ENCODE measurements around the gene SEMA7A.
"Not testable (repeated sequence)": the region's sequence is repeated elsewhere in the genome, so short reads cannot be mapped to it uniquely, and the experiment has no call there.

SEMA7A gene

GRCh38 chr15:74369084-74369745 lies 64.5 kb downstream of the SEMA7A start:
- DNase-seq: no peak

DNA sequence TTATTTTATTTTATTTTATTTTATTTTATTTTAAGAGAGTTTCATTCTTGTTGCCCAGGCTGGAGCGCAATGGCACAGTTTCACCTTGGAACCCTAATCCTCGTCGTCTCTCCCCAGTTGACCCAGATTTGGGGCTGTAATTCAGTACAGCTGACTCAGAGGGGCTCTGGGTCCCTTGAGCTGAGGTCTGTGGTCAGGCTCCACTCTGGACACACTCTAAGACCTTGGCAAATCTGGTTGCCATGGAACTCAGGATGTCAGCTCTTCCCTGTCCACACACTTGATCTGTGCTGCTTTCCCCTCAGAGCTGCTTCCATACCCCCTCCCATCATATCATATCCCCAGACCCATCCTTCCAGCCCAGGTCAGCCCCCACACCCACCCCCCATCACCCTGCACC lies 65.6 kb downstream of the SEMA7A start:
- no peak for DNase-seq

DNA sequence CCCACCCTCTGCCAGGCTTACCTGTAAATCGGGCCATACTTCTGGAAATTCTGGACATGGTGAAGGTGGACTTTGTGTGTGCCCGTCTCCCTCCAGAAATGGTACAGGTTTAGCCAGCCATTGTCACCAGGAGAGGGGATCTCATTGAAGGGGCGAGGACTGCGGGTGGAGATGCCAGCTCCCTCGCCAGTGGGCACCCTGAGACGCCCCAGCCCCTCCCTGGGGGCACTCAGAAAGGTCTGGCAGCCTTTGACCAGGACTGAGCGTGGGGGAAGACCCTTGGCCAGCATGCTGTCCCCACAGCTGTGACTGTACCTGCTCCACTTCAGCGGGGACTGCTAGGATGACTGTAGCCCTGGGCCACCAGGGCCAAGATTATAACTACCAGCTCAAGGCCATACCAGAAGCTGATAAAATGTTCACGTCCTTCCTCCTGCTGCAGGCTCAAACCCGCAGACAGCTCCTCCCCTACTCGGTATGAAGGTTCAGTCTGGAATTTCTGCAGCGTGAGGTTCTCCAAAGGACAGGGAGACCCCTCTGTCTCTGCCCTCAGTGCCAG lies 66.4 kb downstream of the SEMA7A start, which contains the start of gene CYP11A1:
Gene CYP11A1, minus strand, starts transcription at position 351 of the 559 bp plus-strand sequence. Its CDS starts 61 bp downstream, at position 290.
- DNase-seq: no peak

GRCh38 chr15:74365598-74366445 lies 67.9 kb downstream of the SEMA7A start:
- DNase-seq: no peak

GRCh38 chr15:74364936-74365597 lies 68.7 kb downstream of the SEMA7A start:
- no peak for DNase-seq

DNA sequence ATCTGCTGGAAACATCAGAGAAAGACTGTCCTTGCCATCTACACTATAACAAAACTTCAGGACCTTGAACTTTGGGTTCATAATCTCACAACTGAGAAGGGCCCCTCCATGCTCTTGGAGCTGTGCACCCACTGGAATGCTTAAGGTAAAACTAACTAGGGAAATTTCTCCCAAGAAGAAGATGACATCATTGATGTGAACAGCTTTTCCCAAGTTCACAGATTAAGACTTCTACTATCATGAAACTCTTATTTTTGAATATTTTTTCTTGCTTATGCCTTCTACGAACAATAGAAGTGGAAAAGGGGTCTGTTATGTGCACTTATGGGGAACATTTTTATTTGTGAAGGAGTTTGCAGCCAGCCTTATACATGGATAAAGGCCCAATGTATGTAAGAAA lies 71.3 kb downstream of the SEMA7A start:
- no peak for DNase-seq

DNA sequence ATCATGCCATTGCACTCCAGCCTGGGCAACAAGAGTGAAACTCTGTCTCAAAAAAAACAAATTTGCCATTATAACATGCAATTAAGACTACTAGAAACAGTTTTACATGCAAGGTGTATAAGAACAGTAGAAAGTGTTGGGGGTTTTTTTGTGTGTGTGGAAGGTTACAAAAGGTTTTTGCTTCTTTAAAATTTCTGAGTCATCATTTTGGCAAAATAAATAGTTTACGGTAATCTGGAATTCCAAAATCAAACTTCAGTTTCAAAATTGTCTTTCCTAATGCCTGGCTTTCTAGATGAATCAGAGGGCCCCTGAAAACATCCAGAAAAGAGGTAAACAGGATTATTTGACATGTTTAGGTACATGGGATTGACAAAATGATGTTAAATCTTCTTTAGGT lies 72.9 kb downstream of the SEMA7A start:
- DNase-seq: not testable (repeated sequence)

- DNase-seq: not testable (repeated sequence)
Observed at GRCh38 chr15:74359376-74359775, 74.4 kb downstream of the SEMA7A start.

All from SHP77 treated with DMSO at 0.1 percent for 48 hours (cell line).